Vagina (tissue), 2 donors: ENCODE results near the gene NRIP3. TPM values are rescaled to one million over a fixed set of nuclear protein-coding genes. Genes with fewer than 3 reads are reported as not detected.

Source experiments
- DNase-seq, 2 donors: peaks; one replicate each; pipeline ENCODE4 v3.0.0-alpha.2; 2017; ENCODE audit errors: extremely low spot score in 2 of 2
- H3K27ac ChIP-seq: fragments of 200-600 bp; sonication (generic); one replicate; pipeline ENCODE4 v1.5.1; 2019
- H3K27me3 ChIP-seq: fragments of 200-600 bp; sonication (generic); one replicate; pipeline ENCODE4 v1.5.1; 2019
- H3K36me3 ChIP-seq, 2 donors: fragments of 200-600 bp; sonication (generic); one replicate each; pipeline ENCODE4 v1.5.1; 2017 to 2019
- H3K4me1 ChIP-seq: fragments of 200-600 bp; sonication (generic); one replicate; pipeline ENCODE4 v1.5.1; 2019
- H3K4me3 ChIP-seq, 2 donors: fragments of 200-600 bp; sonication (generic); 1 replicate in 1 of 2; 2 replicates in 1 of 2; pipeline ENCODE4 v1.5.1; 2016 to 2019
- H3K9me3 ChIP-seq: fragments of 200-600 bp; sonication (generic); one replicate; pipeline ENCODE4 v1.5.1; 2019
- POLR2A ChIP-seq, 2 donors: fragments of 450-650 bp; IDR thresholded peaks; one replicate each; pipeline ENCODE4 v1.6.1; 2017; ENCODE audit warnings: antibody characterized with exemption in 2 of 2, mild to moderate bottlenecking in 2 of 2, moderate library complexity in 2 of 2
- POLR2AphosphoS5 ChIP-seq, 2 donors: sonication (generic); formaldehyde crosslinking; IDR thresholded peaks; one replicate each; pipeline ENCODE4 v1.9.0; 2017; ENCODE audit warnings: antibody characterized with exemption in 2 of 2, mild to moderate bottlenecking in 2 of 2, low read depth in 1 of 2; ENCODE audit not compliant: insufficient read depth in 1 of 2
- intact Hi-C: fragments of 100-400 bp; cut with DNase I; formaldehyde crosslinking; loops from one replicate; pipeline ENCODE4 v1.15.1; 2023
- total RNA-seq: library from RNA; depleted of rRNA; stranded (reverse); fragments of >200 nt; gene quantifications from one replicate; pipeline ENCODE4 v1.2.3, GENCODE V29; 2016
- TF ChIP-seq, protein P1 (sequence below), 3 experiments: fragments of 450-650 bp in 2 of 3; fragments of 200-600 bp in 1 of 3; sonication (generic) in 1 of 3; IDR thresholded peaks; one replicate each; pipeline ENCODE4 v1.5.1; 2017 to 2019; ENCODE audit warnings: antibody characterized with exemption in 3 of 3, mild to moderate bottlenecking in 2 of 3, moderate library complexity in 2 of 3

Gene NRIP3
- total RNA-seq, 1 donor from 2014 or later = 1.2 TPM

DNA sequence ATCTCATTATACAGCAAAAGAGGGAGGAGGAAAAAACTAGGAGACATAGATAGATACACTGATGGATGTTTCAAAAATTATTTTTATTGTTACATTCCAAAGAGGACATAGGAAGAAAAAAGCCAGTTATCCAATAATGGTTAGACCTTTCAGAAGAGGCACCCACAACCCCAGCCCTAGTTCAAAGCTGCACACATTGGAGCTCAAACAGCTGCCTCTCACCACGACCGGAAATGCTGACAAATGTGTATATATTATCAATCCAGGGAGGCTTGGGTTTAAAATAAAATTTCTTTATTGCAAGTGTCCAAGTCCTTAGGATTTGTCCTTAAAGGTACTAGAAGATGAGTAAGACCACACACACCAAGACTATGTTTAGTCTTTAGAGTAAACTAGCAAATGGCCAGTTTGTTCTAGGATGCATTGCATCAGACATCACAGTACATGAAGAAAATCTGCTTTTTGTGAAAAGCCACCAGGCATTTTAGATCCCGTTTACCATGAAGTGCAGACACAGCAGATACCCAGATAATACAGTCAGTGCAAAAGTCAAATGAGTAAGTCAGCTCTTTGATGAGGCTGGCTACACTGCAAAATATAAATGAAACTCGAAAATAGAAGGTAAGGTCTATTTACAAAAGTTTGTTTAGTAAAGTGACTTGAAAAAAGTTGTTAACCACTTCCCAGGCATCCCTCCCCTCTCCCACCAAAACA, 56.4 kb downstream of the NRIP3 start:
- peaks cover 0 to 22% of the 10 kb centered on the region in 2 donors for H3K36me3 ChIP-seq
- intact Hi-C loops = no loop called here

DNA sequence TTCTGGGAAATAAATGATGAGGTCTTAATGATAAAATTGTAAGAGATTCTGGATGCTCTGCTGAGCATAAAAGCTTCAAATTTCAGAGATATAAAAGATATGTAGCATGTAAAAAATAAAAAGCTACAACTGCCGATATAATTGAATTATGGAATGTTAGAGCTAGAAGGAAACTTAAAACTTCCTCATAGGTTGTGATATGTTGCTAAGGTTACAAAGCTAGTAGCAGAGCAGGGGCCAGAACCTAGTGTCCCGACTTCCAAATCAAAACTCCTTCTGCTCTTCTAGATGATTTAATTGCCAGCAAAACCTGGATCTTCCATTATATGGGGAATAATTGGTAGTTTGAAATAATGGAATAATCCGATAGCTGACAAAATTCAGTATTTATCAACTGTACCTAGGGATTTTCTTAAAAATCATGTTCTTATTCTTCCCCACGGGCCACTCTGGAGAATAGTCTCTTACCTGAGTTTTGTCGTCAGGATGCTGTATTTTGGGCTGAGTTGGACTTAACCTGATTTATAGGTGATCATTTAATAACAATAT, 61.2 kb downstream of the NRIP3 start, which contains the start of gene ASCL3:
TSS of gene ASCL3 (minus strand) at position 499 of the 549 bp plus-strand sequence. CDS start 4,855 bp downstream, outside the sequence.
- Histone ChIP-seq H3K27ac (no peak within 1 kb of the TSS), H3K36me3 (peaks cover 0 to 5% of the 10 kb centered on the region in 2 donors), H3K4me1 (no peaks in the 10 kb centered on the region), H3K4me3 (no peak within 1 kb of the TSS), H3K9me3 (no peaks in the 10 kb centered on the region), H3K27me3 (no peaks in the 10 kb centered on the region)
- intact Hi-C loops = no loop called here
- no peak for DNase-seq
- TF ChIP-seq, protein P1, sequence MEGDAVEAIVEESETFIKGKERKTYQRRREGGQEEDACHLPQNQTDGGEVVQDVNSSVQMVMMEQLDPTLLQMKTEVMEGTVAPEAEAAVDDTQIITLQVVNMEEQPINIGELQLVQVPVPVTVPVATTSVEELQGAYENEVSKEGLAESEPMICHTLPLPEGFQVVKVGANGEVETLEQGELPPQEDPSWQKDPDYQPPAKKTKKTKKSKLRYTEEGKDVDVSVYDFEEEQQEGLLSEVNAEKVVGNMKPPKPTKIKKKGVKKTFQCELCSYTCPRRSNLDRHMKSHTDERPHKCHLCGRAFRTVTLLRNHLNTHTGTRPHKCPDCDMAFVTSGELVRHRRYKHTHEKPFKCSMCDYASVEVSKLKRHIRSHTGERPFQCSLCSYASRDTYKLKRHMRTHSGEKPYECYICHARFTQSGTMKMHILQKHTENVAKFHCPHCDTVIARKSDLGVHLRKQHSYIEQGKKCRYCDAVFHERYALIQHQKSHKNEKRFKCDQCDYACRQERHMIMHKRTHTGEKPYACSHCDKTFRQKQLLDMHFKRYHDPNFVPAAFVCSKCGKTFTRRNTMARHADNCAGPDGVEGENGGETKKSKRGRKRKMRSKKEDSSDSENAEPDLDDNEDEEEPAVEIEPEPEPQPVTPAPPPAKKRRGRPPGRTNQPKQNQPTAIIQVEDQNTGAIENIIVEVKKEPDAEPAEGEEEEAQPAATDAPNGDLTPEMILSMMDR (IDR thresholded peaks at IDR 0.05) = no peak
- TF ChIP-seq POLR2A (IDR thresholded peaks at IDR 0.05) (no peak), POLR2AphosphoS5 (IDR thresholded peaks at IDR 0.05; ENCODE audit: insufficient read depth in 1 of 2, low read depth in 1 of 2) (no peak)

More for the DNA sequence above, 56.4 kb downstream of the NRIP3 start:
- no peaks in the 10 kb centered on the region for H3K9me3 ChIP-seq
- no peaks in the 10 kb centered on the region for H3K27me3 ChIP-seq
- H3K4me3 ChIP-seq = no peak overlapping the region
- DNase-seq = no peak
- no peak for TF ChIP-seq POLR2A (IDR thresholded peaks at IDR 0.05)
- TF ChIP-seq, protein P1 (IDR thresholded peaks at IDR 0.05) = no peak
- TF ChIP-seq POLR2AphosphoS5 (IDR thresholded peaks at IDR 0.05; ENCODE audit: insufficient read depth in 1 of 2, low read depth in 1 of 2) = no peak
- no peaks in the 10 kb centered on the region for H3K4me1 ChIP-seq
- H3K27ac ChIP-seq = no peak overlapping the region

- TF ChIP-seq, protein P1 (IDR thresholded peaks at IDR 0.05) = no peak
- TF ChIP-seq POLR2AphosphoS5 (IDR thresholded peaks at IDR 0.05; ENCODE audit: insufficient read depth in 1 of 2, low read depth in 1 of 2) (no peak), POLR2A (IDR thresholded peaks at IDR 0.05) (no peak)
- H3K27me3 ChIP-seq = no peaks in the 10 kb centered on the region
- intact Hi-C loops = no loop called here
- no peak overlapping the region for H3K27ac ChIP-seq
- DNase-seq = peak in 1 of 2 donors; percentile 29
- no peak overlapping the region for H3K4me3 ChIP-seq
- no peaks in the 10 kb centered on the region for H3K36me3 ChIP-seq
- no peaks in the 10 kb centered on the region for H3K9me3 ChIP-seq
- H3K4me1 ChIP-seq = no peaks in the 10 kb centered on the region
Measured at GRCh38 chr11:8941341-8942103, 62.3 kb downstream of the NRIP3 start.

DNA sequence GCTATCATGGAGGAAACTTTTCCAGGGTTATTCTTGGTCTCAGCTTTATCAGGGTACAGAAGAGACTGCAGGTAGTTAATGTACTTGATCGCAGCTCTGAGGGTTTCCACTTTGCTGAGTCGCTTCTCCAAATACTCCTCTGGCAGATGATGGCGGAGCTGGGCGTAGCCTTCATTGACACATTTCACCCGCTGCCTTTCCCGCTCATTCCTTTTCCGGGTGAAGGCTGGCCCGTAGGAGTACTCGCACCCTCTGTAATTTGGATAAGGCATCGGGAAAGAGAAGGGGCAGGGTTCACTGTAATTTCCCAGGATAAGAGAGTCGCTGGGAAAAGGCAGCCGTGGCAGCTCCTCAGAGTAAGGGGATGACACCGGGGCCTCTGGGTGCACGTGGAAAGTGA, 66.1 kb downstream of the NRIP3 start:
- H3K27ac ChIP-seq = no peak overlapping the region
- TF ChIP-seq, protein P1 (IDR thresholded peaks at IDR 0.05) = no peak
- TF ChIP-seq POLR2AphosphoS5 (IDR thresholded peaks at IDR 0.05; ENCODE audit: insufficient read depth in 1 of 2, low read depth in 1 of 2) (no peak), POLR2A (IDR thresholded peaks at IDR 0.05) (no peak)
- peak in 1 of 2 donors; percentile 27 for DNase-seq
- no peaks in the 10 kb centered on the region for H3K36me3 ChIP-seq
- H3K4me3 ChIP-seq = no peak overlapping the region
- H3K9me3 ChIP-seq = no peaks in the 10 kb centered on the region
- no peaks in the 10 kb centered on the region for H3K4me1 ChIP-seq
- H3K27me3 ChIP-seq = no peaks in the 10 kb centered on the region
- intact Hi-C loops = no loop called here
